Neutrophil (primary cell): ENCODE data around the gene ITM2B.

Experiments used
- H3K27ac ChIP-seq: fragments of 200-600 bp; sonication (generic); 2 replicates; pipeline ENCODE4 v1.5.1; 2016; ENCODE audit warnings: mild to moderate bottlenecking, moderate library complexity
- H3K27me3 ChIP-seq: fragments of 200-600 bp; sonication (generic); 2 replicates; pipeline ENCODE4 v1.6.0; 2016; ENCODE audit warnings: mild to moderate bottlenecking
- H3K36me3 ChIP-seq: fragments of 200-600 bp; sonication (generic); 2 replicates; pipeline ENCODE4 v1.5.1; 2017
- H3K4me1 ChIP-seq, 2 experiments: fragments of 200-600 bp in 1 of 2; sonication (generic) in 1 of 2; 1 replicate in 1 of 2; 2 replicates in 1 of 2; pipeline versions ENCODE4 v1.5.1 to v1.6.1; 2013 to 2016; ENCODE audit warnings: low read depth in 1 of 2, low read length in 1 of 2, mild to moderate bottlenecking in 1 of 2, moderate library complexity in 1 of 2; ENCODE audit not compliant: control insufficient read depth in 1 of 2, insufficient read depth in 1 of 2
- H3K4me3 ChIP-seq, 2 experiments: fragments of 200-600 bp in 1 of 2; sonication (generic) in 1 of 2; 1 replicate in 1 of 2; 2 replicates in 1 of 2; pipeline ENCODE4 v1.5.1; 2013 to 2016; ENCODE audit warnings: low read depth in 1 of 2, low read length in 1 of 2, mild to moderate bottlenecking in 1 of 2, moderate library complexity in 1 of 2
- H3K9me3 ChIP-seq: fragments of 200-600 bp; sonication (generic); 2 replicates; pipeline ENCODE4 v1.5.1; 2016
- CTCF ChIP-seq: fragments of 200-600 bp; sonication (generic); IDR thresholded peaks from 2 replicates; pipeline ENCODE4 v1.5.1; 2016; ENCODE audit warnings: antibody characterized with exemption

ITM2B gene

GRCh38 chr13:48242677-48243076 is 9.7 kb downstream of the ITM2B start:
- peaks cover 77% of the 10 kb centered on the region for H3K36me3 ChIP-seq
- H3K4me1 ChIP-seq, result peaks cover 36 to 66% of the 10 kb centered on the region in 2 experiments
- no peak for TF ChIP-seq CTCF
- peak overlapping the region; percentile 18 for H3K27ac ChIP-seq
- H3K4me3 ChIP-seq, result no peak overlapping the region
- no peaks in the 10 kb centered on the region for H3K27me3 ChIP-seq
- no peaks in the 10 kb centered on the region for H3K9me3 ChIP-seq

GRCh38 chr13:48244159-48244558 is 11.2 kb downstream of the ITM2B start:
- Histone ChIP-seq H3K27me3 (no peaks in the 10 kb centered on the region), H3K4me3 (no peak overlapping the region), H3K36me3 (peaks cover 71% of the 10 kb centered on the region), H3K4me1 (peaks cover 21 to 53% of the 10 kb centered on the region in 2 experiments), H3K27ac (peak overlapping the region; percentile 6), H3K9me3 (no peaks in the 10 kb centered on the region)
- no peak for TF ChIP-seq CTCF

- Histone ChIP-seq H3K36me3 (peaks cover 57% of the 10 kb centered on the region), H3K27me3 (no peaks in the 10 kb centered on the region), H3K9me3 (no peaks in the 10 kb centered on the region), H3K4me3 (no peak overlapping the region), H3K27ac (peak overlapping the region; percentile 38), H3K4me1 (peaks cover 7 to 38% of the 10 kb centered on the region in 2 experiments)
- no peak for TF ChIP-seq CTCF
These were observed 13.1 kb downstream of the ITM2B start for GRCh38 chr13:48246102-48246501.

- TF ChIP-seq CTCF, result no peak
- H3K9me3 ChIP-seq, result no peaks in the 10 kb centered on the region
These were observed 16.0 kb downstream of the ITM2B start for GRCh38 chr13:48249018-48249417.

GRCh38 chr13:48251611-48252081 is 18.6 kb downstream of the ITM2B start:
- Histone ChIP-seq H3K9me3 (no peaks in the 10 kb centered on the region), H3K27me3 (no peaks in the 10 kb centered on the region), H3K27ac (no peak overlapping the region), H3K4me3 (no peak overlapping the region), H3K36me3 (peaks cover 60% of the 10 kb centered on the region), H3K4me1 (peaks cover 5 to 27% of the 10 kb centered on the region in 2 experiments)
- TF ChIP-seq CTCF, result no peak

More at GRCh38 chr13:48249018-48249417, 16.0 kb downstream of the ITM2B start:
- peaks cover 52% of the 10 kb centered on the region for H3K36me3 ChIP-seq
- H3K27ac ChIP-seq, result peak overlapping the region; percentile 5
- no peak overlapping the region for H3K4me3 ChIP-seq
- H3K4me1 ChIP-seq, result peaks cover 5 to 37% of the 10 kb centered on the region in 2 experiments
- H3K27me3 ChIP-seq, result no peaks in the 10 kb centered on the region
